Raji (cell line): ENCODE measurements around the gene ANKRD52.

Source experiments
- POLR2A ChIP-seq: IDR thresholded peaks from 2 replicates; pipeline ENCODE4 v1.6.1; 2011; ENCODE audit warnings: low read depth, low read length, control low read depth; ENCODE audit not compliant: insufficient read depth

The ANKRD52 gene

GRCh38 chr12:56198836-56199235, 59.3 kb downstream of the ANKRD52 start:
- no peak for TF ChIP-seq POLR2A

- TF ChIP-seq POLR2A = no peak
Measured at GRCh38 chr12:56197921-56198635, 60.1 kb downstream of the ANKRD52 start.

GRCh38 chr12:56193025-56193578, 65.1 kb downstream of the ANKRD52 start:
- TF ChIP-seq POLR2A = no peak

- TF ChIP-seq POLR2A = no peak
Measured at GRCh38 chr12:56192582-56192981, 65.6 kb downstream of the ANKRD52 start.

- TF ChIP-seq POLR2A = no peak
Measured at GRCh38 chr12:56190695-56191155, 67.5 kb downstream of the ANKRD52 start.

- TF ChIP-seq POLR2A = peak; percentile 37
Measured at GRCh38 chr12:56189918-56190694, 68.1 kb downstream of the ANKRD52 start.

- TF ChIP-seq POLR2A = peak; percentile 57
Measured at GRCh38 chr12:56189099-56189917, 68.9 kb downstream of the ANKRD52 start, which contains the start of gene SMARCC2. TSS of gene SMARCC2 (minus strand) at chr12:56189483. CDS start at chr12:56189461, 22 bp downstream.

- no peak; the same call in 1 of the 2 replicates for TF ChIP-seq POLR2A
Measured at GRCh38 chr12:56188778-56189098, 69.4 kb downstream of the ANKRD52 start.

- no peak for TF ChIP-seq POLR2A
Measured at GRCh38 chr12:56188131-56188777, 69.9 kb downstream of the ANKRD52 start.
